HL-60/S4 treated with phorbol 12-myristate 13-acetate at 8.2 ng/mL for 4 days and 3 days (cell line): ENCODE measurements around the gene CDHR2.

Experiments
- in situ Hi-C: fragments of 300-500 bp; cut with MboI; formaldehyde crosslinking; loops from 2 replicates; pipeline ENCODE4 v1.15.0; 2022; ENCODE audit warnings: low sequenced_read_pairs

CDHR2 gene

GRCh38 chr5:176548967-176549444, at the start of gene CDHR2:
TSS of gene CDHR2 (plus strand) at chr5:176549342. CDS start at chr5:176565353, 16,011 bp downstream.
- in situ Hi-C loops: no loop called here

- in situ Hi-C loops: no loop called here
Observed at GRCh38 chr5:176500511-176500910, 48.6 kb upstream of the CDHR2 start.

GRCh38 chr5:176501333-176501732, 47.8 kb upstream of the CDHR2 start:
- in situ Hi-C loops: no loop called here

- in situ Hi-C loops: no loop called here
Observed at GRCh38 chr5:176503496-176503895, 45.6 kb upstream of the CDHR2 start.

GRCh38 chr5:176507911-176508310, 41.2 kb upstream of the CDHR2 start:
- in situ Hi-C loops: no loop called here

GRCh38 chr5:176508603-176509002, 40.5 kb upstream of the CDHR2 start:
- in situ Hi-C loops: no loop called here

GRCh38 chr5:176513788-176514187, 35.4 kb upstream of the CDHR2 start:
- in situ Hi-C loops: no loop called here

- in situ Hi-C loops: no loop called here
Observed at GRCh38 chr5:176514244-176514950, 34.7 kb upstream of the CDHR2 start.

GRCh38 chr5:176515396-176515795, 33.7 kb upstream of the CDHR2 start:
- in situ Hi-C loops: no loop called here

- in situ Hi-C loops: no loop called here
Observed at GRCh38 chr5:176517053-176517661, 32.0 kb upstream of the CDHR2 start.

- in situ Hi-C loops: no loop called here
Observed at GRCh38 chr5:176519810-176520720, 29.1 kb upstream of the CDHR2 start.

- in situ Hi-C loops: no loop called here
Observed at GRCh38 chr5:176521286-176521685, 27.9 kb upstream of the CDHR2 start.

- in situ Hi-C loops: no loop called here
Observed at GRCh38 chr5:176521699-176522263, 27.4 kb upstream of the CDHR2 start.

GRCh38 chr5:176524138-176524537, 25.0 kb upstream of the CDHR2 start:
- in situ Hi-C loops: no loop called here

- in situ Hi-C loops: no loop called here
Observed at GRCh38 chr5:176524987-176525386, 24.2 kb upstream of the CDHR2 start.

GRCh38 chr5:176525677-176526076, 23.5 kb upstream of the CDHR2 start:
- in situ Hi-C loops: no loop called here

- in situ Hi-C loops: no loop called here
Observed at GRCh38 chr5:176526462-176526861, 22.7 kb upstream of the CDHR2 start.

GRCh38 chr5:176527246-176528222, 21.6 kb upstream of the CDHR2 start:
- in situ Hi-C loops: no loop called here

- in situ Hi-C loops: no loop called here
Observed at GRCh38 chr5:176528301-176528700, 20.8 kb upstream of the CDHR2 start.

- in situ Hi-C loops: no loop called here
Observed at GRCh38 chr5:176528761-176529115, 20.4 kb upstream of the CDHR2 start.
